Liver (tissue), 9 donors: Measurements from ENCODE around the gene EML4. TPM values are rescaled to one million over a fixed set of nuclear protein-coding genes. Genes with fewer than 3 reads are reported as not detected.

Experiments
- DNase-seq: peaks from one replicate; pipeline ENCODE4 v3.0.0-alpha.2; 2017; ENCODE audit warnings: low spot score
- H3K27ac ChIP-seq, 2 donors: one replicate each; pipeline ENCODE4 v1.7.0; 2013; ENCODE audit warnings: inconsistent platforms in 2 of 2, low read length in 2 of 2, control low read depth in 1 of 2, low read depth in 1 of 2, mild to moderate bottlenecking in 1 of 2
- H3K27me3 ChIP-seq, 4 donors: one replicate each; pipeline versions ENCODE4 v1.6.1 to v1.7.0; 2013; ENCODE audit warnings: low read length in 3 of 4, inconsistent platforms in 1 of 4, mild to moderate bottlenecking in 1 of 4, moderate library complexity in 1 of 4; ENCODE audit not compliant: control insufficient read depth in 4 of 4, insufficient read depth in 4 of 4
- H3K36me3 ChIP-seq, 4 donors: one replicate each; pipeline versions ENCODE4 v1.6.1 to v1.7.0; 2013; ENCODE audit warnings: low read length in 3 of 4, mild to moderate bottlenecking in 3 of 4, low read depth in 1 of 4, moderate library complexity in 1 of 4; ENCODE audit not compliant: control insufficient read depth in 4 of 4, insufficient read depth in 3 of 4
- H3K4me1 ChIP-seq, 4 donors: one replicate each; pipeline versions ENCODE4 v1.6.1 to v1.7.0; 2013; ENCODE audit warnings: low read length in 3 of 4, mild to moderate bottlenecking in 3 of 4, moderate library complexity in 1 of 4; ENCODE audit not compliant: control insufficient read depth in 4 of 4, insufficient read depth in 4 of 4
- H3K4me3 ChIP-seq, 3 donors: one replicate each; pipeline versions ENCODE4 v1.6.1 to v1.7.0; 2013; ENCODE audit warnings: low read length in 3 of 3, control low read depth in 1 of 3, low read depth in 1 of 3, mild to moderate bottlenecking in 1 of 3
- H3K9ac ChIP-seq, 2 donors: one replicate each; pipeline ENCODE4 v1.7.0; 2013; ENCODE audit warnings: low read length in 2 of 2, mild to moderate bottlenecking in 2 of 2, moderate library complexity in 2 of 2, control low read depth in 1 of 2, low read depth in 1 of 2
- H3K9me3 ChIP-seq, 4 donors: one replicate each; pipeline versions ENCODE4 v1.6.1 to v1.7.0; 2013; ENCODE audit warnings: low read length in 3 of 4; ENCODE audit not compliant: control insufficient read depth in 4 of 4
- ATF3 ChIP-seq: IDR thresholded peaks from 2 replicates; pipeline ENCODE4 v1.6.1; 2016; ENCODE audit warnings: antibody characterized with exemption
- CTCF ChIP-seq: fragments of 150-350 bp; IDR thresholded peaks from 2 replicates; pipeline ENCODE4 v1.5.1; 2017; ENCODE audit warnings: improper control_type of control experiment, low read depth, low read length; ENCODE audit not compliant: missing input control
- EGR1 ChIP-seq, 2 donors: IDR thresholded peaks; 2 replicates each; pipeline ENCODE4 v1.6.1; 2016 to 2018; ENCODE audit warnings: antibody characterized with exemption in 2 of 2, low read depth in 2 of 2
- FOXA1 ChIP-seq: IDR thresholded peaks from 2 replicates; pipeline ENCODE4 v1.6.1; 2016; ENCODE audit warnings: antibody characterized with exemption
- FOXA2 ChIP-seq: IDR thresholded peaks from 2 replicates; pipeline ENCODE4 v1.6.1; 2016; ENCODE audit warnings: antibody characterized with exemption
- GABPA ChIP-seq, 2 donors: IDR thresholded peaks in 1 of 2; conservative IDR thresholded peaks in 1 of 2; 2 replicates each; pipeline ENCODE4 v1.6.1; 2016; ENCODE audit warnings: antibody characterized with exemption in 2 of 2, mild to moderate bottlenecking in 1 of 2, moderate library complexity in 1 of 2
- HNF4A ChIP-seq, 2 donors: conservative IDR thresholded peaks; 2 replicates each; pipeline ENCODE4 v1.6.1; 2016; ENCODE audit warnings: antibody characterized with exemption in 2 of 2, mild to moderate bottlenecking in 2 of 2
- HNF4G ChIP-seq: IDR thresholded peaks from 2 replicates; pipeline ENCODE4 v1.6.1; 2016; ENCODE audit warnings: antibody characterized with exemption
- JUND ChIP-seq, 2 donors: IDR thresholded peaks; 2 replicates each; pipeline ENCODE4 v1.6.1; 2016; ENCODE audit warnings: antibody characterized with exemption in 2 of 2
- NR2F2 ChIP-seq: IDR thresholded peaks from 2 replicates; pipeline ENCODE4 v1.6.1; 2016; ENCODE audit warnings: antibody characterized with exemption
- RAD21 ChIP-seq, 2 donors: IDR thresholded peaks; 2 replicates each; pipeline ENCODE4 v1.6.1; 2016; ENCODE audit warnings: antibody characterized with exemption in 2 of 2, mild to moderate bottlenecking in 2 of 2
- RXRA ChIP-seq, 2 donors: IDR thresholded peaks; 2 replicates each; pipeline ENCODE4 v1.6.1; 2017 to 2018; ENCODE audit warnings: antibody characterized with exemption in 2 of 2, mild to moderate bottlenecking in 1 of 2
- SP1 ChIP-seq: IDR thresholded peaks from 2 replicates; pipeline ENCODE4 v1.6.1; 2018; ENCODE audit warnings: antibody characterized with exemption, mild to moderate bottlenecking
- TAF1 ChIP-seq: conservative IDR thresholded peaks from 2 replicates; pipeline ENCODE4 v1.6.1; 2016; ENCODE audit warnings: antibody characterized with exemption, mild to moderate bottlenecking
- YY1 ChIP-seq: IDR thresholded peaks from 2 replicates; pipeline ENCODE4 v1.6.1; 2016; ENCODE audit warnings: antibody characterized with exemption, mild to moderate bottlenecking
- ZBTB33 ChIP-seq: IDR thresholded peaks from 2 replicates; pipeline ENCODE4 v1.6.1; 2016; ENCODE audit warnings: antibody characterized with exemption
- WGBS: extraction: QIAGEN DNeasy Blood & Tissue Kit; methylation state at CpG from one replicate; pipeline ENCODE4 v1.1.7; 2013; 5-methylcytosine and 5-hydroxymethylcytosine counted together
- polyA plus RNA-seq, 2 donors: library from polyadenylated mRNA; stranded (reverse) in 1 of 2; unstranded in 1 of 2; fragments of 200-250 nt in 1 of 2; fragments of >200 nt in 1 of 2; fragmentation: Nextera tagmentation in 1 of 2; extraction: Ambion mirVana in 1 of 2; gene quantifications; one replicate each; pipeline versions ENCODE4 v1.2.1 to v1.2.3, GENCODE V29; 2013 to 2015
- total RNA-seq, 2 donors: library from RNA; depleted of rRNA; stranded (reverse); fragments of >200 nt; gene quantifications; one replicate each; pipeline ENCODE4 v1.2.3, GENCODE V29; 2014
- TF ChIP-seq, protein P1 (sequence below): IDR thresholded peaks from 2 replicates; pipeline ENCODE4 v1.6.1; 2016; ENCODE audit warnings: antibody characterized with exemption
- TF ChIP-seq, protein P2 (sequence below): IDR thresholded peaks from 2 replicates; pipeline ENCODE4 v1.6.1; 2016; ENCODE audit warnings: antibody characterized with exemption, mild to moderate bottlenecking
- donor health status: healthy.
- donor health status: healthy.
- donor health status: healthy.
- donor health status: healthy.
- donor health status: healthy.

The EML4 gene
- total and polyA plus RNA-seq, 4 donors = 12.8 to 49.6 (median 34.8) TPM

DNA sequence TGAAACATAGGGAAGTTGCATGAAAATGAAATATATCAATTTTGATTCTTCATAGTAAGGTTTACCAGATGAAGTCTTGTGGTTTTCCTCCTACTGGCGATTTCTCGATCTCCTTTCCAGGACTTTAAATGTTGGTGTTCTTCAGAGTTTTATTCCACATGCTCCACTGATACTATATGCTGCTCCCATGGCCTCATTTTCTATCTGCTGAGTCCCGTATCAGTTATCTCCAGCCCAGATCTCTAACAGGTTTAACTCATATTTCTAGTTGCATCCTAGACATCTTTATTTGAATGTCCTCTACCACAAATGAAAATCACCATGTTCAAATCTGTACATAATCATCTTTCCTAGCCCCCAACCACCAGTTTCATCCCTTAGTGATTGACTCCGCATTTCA is 120.1 kb downstream of the EML4 start:
- no peak for DNase-seq
- TF ChIP-seq TAF1 (no peak), ATF3 (no peak), SP1 (no peak), FOXA2 (no peak), EGR1 (IDR thresholded peaks at IDR 0.05; ENCODE audit: low read depth in 2 of 2) (no peak), HNF4G (no peak), JUND (IDR thresholded peaks at IDR 0.05) (no peak), YY1 (no peak), RXRA (IDR thresholded peaks at IDR 0.05) (no peak), CTCF (no peak)
- TF ChIP-seq, protein P1, sequence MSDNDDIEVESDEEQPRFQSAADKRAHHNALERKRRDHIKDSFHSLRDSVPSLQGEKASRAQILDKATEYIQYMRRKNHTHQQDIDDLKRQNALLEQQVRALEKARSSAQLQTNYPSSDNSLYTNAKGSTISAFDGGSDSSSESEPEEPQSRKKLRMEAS = no peak
- Histone ChIP-seq H3K9me3 (no peaks in the 10 kb centered on the region), H3K27ac (no peak overlapping the region), H3K36me3 (peaks cover 3 to 26% (median 21%) of the 10 kb centered on the region in 4 donors), H3K27me3 (no peaks in the 10 kb centered on the region), H3K4me1 (peaks cover 1 to 15% (median 6%) of the 10 kb centered on the region in 4 donors), H3K9ac (no peak overlapping the region), H3K4me3 (no peak overlapping the region)
- 91% methylated on average over 4 of the region's 4 CpGs for WGBS

DNA sequence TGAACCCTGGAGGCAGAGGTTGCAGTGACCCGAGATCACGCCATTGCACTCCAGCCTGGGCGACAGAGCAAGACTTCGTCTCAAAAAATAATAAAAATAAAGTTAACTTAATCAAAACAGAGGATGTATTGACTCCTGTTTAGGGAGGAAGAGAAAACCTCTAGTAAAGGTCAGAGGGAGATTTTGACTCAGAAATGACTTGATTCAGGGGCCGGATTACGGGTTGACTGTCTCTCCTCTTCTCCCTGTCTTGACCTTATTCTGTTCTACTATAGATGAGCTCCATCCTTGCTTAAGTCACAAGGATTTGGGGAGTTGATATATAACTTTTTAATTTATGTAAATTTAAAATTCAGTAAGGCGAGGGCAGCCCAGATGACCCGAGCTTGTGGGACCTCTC is 120.9 kb downstream of the EML4 start:
- 96% methylated on average over 8 of the region's 8 CpGs for WGBS
- H3K27ac ChIP-seq = no peak overlapping the region

DNA sequence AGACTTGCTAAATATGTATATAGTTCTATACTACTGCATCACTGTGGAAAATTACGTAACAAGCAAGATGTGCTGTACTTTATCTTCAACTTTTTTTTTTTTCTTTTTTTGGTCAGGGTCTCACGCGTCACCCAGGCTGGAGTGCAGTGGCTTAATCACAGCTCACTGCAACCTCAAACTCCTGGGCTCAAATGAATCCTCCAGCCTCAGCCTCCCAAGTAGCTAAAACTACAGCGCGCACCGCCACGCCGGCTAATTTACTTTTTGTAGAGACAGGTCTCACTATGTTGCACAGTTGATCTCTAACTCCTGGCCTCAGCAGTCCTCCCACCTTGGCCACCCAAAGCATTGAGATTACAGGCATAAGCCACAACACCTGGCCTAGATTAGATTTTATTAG is 123.9 kb downstream of the EML4 start:
- Histone ChIP-seq H3K9ac (no peak overlapping the region), H3K9me3 (no peaks in the 10 kb centered on the region), H3K4me1 (no peaks in the 10 kb centered on the region), H3K36me3 (peaks cover 3 to 43% (median 33%) of the 10 kb centered on the region in 4 donors), H3K4me3 (no peak overlapping the region), H3K27me3 (no peaks in the 10 kb centered on the region), H3K27ac (no peak overlapping the region)
- WGBS = 98% methylated on average over 8 of the region's 8 CpGs
- DNase-seq = no peak
- TF ChIP-seq FOXA1 (no peak), EGR1 (IDR thresholded peaks at IDR 0.05; ENCODE audit: low read depth in 2 of 2) (no peak), YY1 (no peak), RXRA (IDR thresholded peaks at IDR 0.05) (no peak), FOXA2 (no peak), RAD21 (IDR thresholded peaks at IDR 0.05) (no peak), ATF3 (no peak), HNF4G (no peak), SP1 (no peak), NR2F2 (no peak), HNF4A (conservative IDR thresholded peaks at IDR 0.05) (no peak), JUND (IDR thresholded peaks at IDR 0.05) (no peak), TAF1 (no peak), GABPA (IDR thresholded peaks at IDR 0.05 in 1 of 2, conservative IDR thresholded peaks at IDR 0.05 in 1 of 2) (no peak), ZBTB33 (no peak)
- TF ChIP-seq, protein P2, sequence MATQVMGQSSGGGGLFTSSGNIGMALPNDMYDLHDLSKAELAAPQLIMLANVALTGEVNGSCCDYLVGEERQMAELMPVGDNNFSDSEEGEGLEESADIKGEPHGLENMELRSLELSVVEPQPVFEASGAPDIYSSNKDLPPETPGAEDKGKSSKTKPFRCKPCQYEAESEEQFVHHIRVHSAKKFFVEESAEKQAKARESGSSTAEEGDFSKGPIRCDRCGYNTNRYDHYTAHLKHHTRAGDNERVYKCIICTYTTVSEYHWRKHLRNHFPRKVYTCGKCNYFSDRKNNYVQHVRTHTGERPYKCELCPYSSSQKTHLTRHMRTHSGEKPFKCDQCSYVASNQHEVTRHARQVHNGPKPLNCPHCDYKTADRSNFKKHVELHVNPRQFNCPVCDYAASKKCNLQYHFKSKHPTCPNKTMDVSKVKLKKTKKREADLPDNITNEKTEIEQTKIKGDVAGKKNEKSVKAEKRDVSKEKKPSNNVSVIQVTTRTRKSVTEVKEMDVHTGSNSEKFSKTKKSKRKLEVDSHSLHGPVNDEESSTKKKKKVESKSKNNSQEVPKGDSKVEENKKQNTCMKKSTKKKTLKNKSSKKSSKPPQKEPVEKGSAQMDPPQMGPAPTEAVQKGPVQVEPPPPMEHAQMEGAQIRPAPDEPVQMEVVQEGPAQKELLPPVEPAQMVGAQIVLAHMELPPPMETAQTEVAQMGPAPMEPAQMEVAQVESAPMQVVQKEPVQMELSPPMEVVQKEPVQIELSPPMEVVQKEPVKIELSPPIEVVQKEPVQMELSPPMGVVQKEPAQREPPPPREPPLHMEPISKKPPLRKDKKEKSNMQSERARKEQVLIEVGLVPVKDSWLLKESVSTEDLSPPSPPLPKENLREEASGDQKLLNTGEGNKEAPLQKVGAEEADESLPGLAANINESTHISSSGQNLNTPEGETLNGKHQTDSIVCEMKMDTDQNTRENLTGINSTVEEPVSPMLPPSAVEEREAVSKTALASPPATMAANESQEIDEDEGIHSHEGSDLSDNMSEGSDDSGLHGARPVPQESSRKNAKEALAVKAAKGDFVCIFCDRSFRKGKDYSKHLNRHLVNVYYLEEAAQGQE = no peak
- TF ChIP-seq, protein P1 = no peak

More for the DNA sequence above, 120.9 kb downstream of the EML4 start:
- Histone ChIP-seq H3K9ac (no peak overlapping the region), H3K4me1 (peaks cover 1 to 15% (median 6%) of the 10 kb centered on the region in 4 donors), H3K36me3 (peaks cover 3 to 30% (median 23%) of the 10 kb centered on the region in 4 donors), H3K27me3 (no peaks in the 10 kb centered on the region), H3K4me3 (no peak overlapping the region), H3K9me3 (no peaks in the 10 kb centered on the region)
- TF ChIP-seq JUND (IDR thresholded peaks at IDR 0.05) = no peak
- no peak for TF ChIP-seq SP1
- no peak for DNase-seq
